NCI-H2171 (cell line): Measurements from ENCODE around the gene DUSP6.
"Not testable (repeated sequence)": the region's sequence is repeated elsewhere in the genome, so short reads cannot be mapped to it uniquely, and the experiment has no call there.

ENCODE experiments used
- DNase-seq: peaks from one replicate; lab custom pipeline; 2025; lab: John Stamatoyannopoulos, UW

Gene DUSP6

GRCh38 chr12:89351489-89352241, 636 bp downstream of the DUSP6 start:
- DNase-seq: no peak

DNA sequence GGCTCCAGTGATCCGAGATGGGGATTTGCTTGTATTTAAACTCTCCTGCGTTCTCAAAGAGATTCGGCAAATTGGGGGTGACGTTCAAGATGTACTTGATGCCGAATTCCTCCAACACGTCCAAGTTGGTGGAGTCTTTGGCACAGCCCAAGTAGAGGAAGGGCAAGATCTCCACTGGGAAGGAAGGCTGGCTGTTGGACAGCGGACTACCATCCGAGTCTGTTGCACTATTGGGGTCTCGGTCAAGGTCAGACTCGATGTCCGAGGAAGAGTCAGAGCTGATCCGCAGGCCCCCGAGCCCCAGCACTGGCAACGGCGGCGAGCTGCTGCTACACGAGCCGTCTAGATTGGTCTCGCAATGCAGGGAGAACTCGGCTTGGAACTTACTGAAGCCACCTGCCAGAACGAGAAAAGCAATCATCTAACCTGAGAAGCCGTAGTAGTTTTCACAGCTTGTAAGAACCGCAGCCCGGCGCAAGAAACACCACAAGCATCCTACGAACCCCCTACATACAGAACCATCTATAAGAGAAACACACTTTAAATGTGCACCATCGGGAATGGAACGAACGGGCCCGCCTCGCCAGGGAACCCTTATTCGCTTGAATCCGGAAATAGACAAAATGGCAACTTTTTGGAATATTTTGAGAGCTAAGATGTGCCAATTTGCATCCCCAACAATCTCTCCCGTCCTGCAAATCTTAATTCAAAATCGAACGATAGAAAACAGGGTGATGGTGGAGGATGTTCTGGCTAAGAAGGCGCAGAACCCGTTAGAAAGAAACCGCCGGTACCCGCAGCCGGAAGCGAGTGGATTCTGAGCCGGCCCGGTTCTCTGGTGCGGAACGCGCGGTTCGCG, 1.4 kb downstream of the DUSP6 start:
- DNase-seq: no peak

GRCh38 chr12:89350260-89350629, 2.1 kb downstream of the DUSP6 start:
- DNase-seq: no peak

GRCh38 chr12:89349814-89350213, 2.5 kb downstream of the DUSP6 start:
- no peak for DNase-seq

GRCh38 chr12:89348894-89349699, 3.2 kb downstream of the DUSP6 start:
- DNase-seq: no peak

- DNase-seq: no peak
Observed at GRCh38 chr12:89347325-89347829, 4.9 kb downstream of the DUSP6 start.

GRCh38 chr12:89346741-89347324, 5.5 kb downstream of the DUSP6 start:
- DNase-seq: no peak

- no peak for DNase-seq
Observed at GRCh38 chr12:89345830-89346740, 6.2 kb downstream of the DUSP6 start.

GRCh38 chr12:89345376-89345775, 6.9 kb downstream of the DUSP6 start:
- DNase-seq: no peak

DNA sequence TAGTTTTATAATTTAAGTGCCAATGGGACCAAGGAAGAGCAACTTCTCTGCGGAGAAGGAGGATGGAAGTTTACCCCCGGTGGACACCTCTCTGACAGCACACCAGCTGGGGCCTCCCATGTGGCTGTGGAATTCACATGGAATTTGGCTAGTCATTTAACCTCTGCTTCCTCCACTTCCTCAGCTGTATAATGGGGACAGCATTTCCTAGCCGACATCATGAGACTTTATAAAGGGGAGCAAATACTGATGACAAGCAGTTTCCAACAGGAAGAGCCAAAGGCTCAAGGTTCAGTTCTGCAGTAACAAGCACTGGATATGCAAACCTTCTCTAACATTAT, 7.5 kb downstream of the DUSP6 start:
- DNase-seq: no peak

GRCh38 chr12:89344043-89344861, 8.0 kb downstream of the DUSP6 start:
- no peak for DNase-seq

DNA sequence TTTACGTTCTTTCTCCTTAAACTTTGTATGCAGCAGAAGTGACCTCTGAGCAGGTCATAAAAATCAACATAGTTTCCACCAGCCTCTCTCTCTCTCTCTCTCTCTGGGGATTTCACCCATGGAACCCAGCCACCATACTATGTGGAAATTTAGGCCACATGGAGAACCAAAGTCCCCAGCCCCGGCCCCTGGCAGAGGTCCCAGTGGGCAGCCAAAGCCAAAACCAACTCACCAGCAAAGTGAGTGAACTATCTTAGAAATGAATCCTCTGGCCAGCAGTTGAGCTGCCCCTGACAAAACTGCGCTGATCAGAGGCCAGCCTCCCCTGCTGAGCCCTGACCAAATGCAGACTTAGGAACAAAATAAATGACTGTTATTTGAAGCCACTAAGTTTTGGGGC, 9.2 kb downstream of the DUSP6 start:
- DNase-seq: no peak

GRCh38 chr12:89340861-89341260, 11.4 kb downstream of the DUSP6 start:
- no peak for DNase-seq

- DNase-seq: no peak
Observed at GRCh38 chr12:89339526-89339925, 12.8 kb downstream of the DUSP6 start.

GRCh38 chr12:89337136-89337535, 15.2 kb downstream of the DUSP6 start:
- not testable (repeated sequence) for DNase-seq

GRCh38 chr12:89335452-89336244, 16.7 kb downstream of the DUSP6 start:
- no peak for DNase-seq

GRCh38 chr12:89334548-89335169, 17.6 kb downstream of the DUSP6 start:
- DNase-seq: no peak

- DNase-seq: no peak
Observed at GRCh38 chr12:89333564-89334252, 18.6 kb downstream of the DUSP6 start.
